Stimulated activated naive CD8-positive, alpha-beta T cell treated with anti-CD3 and anti-CD28 coated beads, Interleukin-15, amount 100 ng/mL, for 72 hours (primary cell): ENCODE results near the gene FHL1.

Experiments used
- ATAC-seq: fragments of 150-1000 bp; cut with Tn5 transposase; 2 replicates; pipeline ENCODE4 v1.10.0; 2021; ENCODE audit warnings: mild to moderate bottlenecking, moderate library complexity
- DNase-seq, 2 donors: peaks; one replicate each; pipeline ENCODE4 v3.0.0; 2021 to 2022
- H3K27ac Mint-ChIP-seq, 2 donors: one replicate each; pipeline ENCODE4 v1.8.0; 2022; ENCODE audit warnings: mild to moderate bottlenecking in 2 of 2, mixed read lengths in 2 of 2, moderate library complexity in 2 of 2
- H3K27me3 Mint-ChIP-seq: one replicate; pipeline ENCODE4 v1.8.0; 2022; ENCODE audit warnings: mixed read lengths
- H3K4me1 Mint-ChIP-seq: one replicate; pipeline ENCODE4 v1.8.0; 2022; ENCODE audit warnings: mild to moderate bottlenecking, mixed read lengths
- H3K4me3 Mint-ChIP-seq, 2 donors: one replicate each; pipeline ENCODE4 v1.8.0; 2022; ENCODE audit warnings: mild to moderate bottlenecking in 2 of 2, mixed read lengths in 2 of 2, moderate library complexity in 1 of 2
- H3K9me3 Mint-ChIP-seq, 2 donors: one replicate each; pipeline ENCODE4 v1.8.0; 2022; ENCODE audit warnings: mixed read lengths in 2 of 2

The FHL1 gene

DNA sequence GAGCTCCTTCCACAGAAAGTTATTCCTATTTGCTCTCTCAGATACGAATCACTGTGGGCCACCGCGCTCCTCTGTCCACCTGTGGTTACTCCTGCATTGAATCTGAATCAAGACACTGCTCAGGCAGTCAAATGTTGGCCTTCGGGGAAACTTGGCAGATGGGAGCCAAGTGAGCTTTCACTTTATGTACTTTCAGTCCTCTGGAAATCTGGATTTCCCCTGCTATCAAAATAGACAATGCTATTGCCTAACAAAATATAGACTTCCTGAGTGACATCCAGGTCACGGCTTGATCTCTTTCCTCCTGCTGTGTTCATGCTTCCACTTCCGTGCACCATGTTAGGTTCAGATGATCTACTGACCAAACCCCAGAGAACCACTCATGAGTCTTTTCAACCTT, 43.8 kb downstream of the FHL1 start:
- Mint-ChIP-seq H3K4me3 (no peak overlapping the region), H3K9me3 (no peaks in the 10 kb centered on the region), H3K4me1 (peaks cover 33% of the 10 kb centered on the region), H3K27me3 (no peaks in the 10 kb centered on the region), H3K27ac (peak overlapping the region in 1 of 2 donors; percentile 24)
- no peak for DNase-seq
- no peak for ATAC-seq

DNA sequence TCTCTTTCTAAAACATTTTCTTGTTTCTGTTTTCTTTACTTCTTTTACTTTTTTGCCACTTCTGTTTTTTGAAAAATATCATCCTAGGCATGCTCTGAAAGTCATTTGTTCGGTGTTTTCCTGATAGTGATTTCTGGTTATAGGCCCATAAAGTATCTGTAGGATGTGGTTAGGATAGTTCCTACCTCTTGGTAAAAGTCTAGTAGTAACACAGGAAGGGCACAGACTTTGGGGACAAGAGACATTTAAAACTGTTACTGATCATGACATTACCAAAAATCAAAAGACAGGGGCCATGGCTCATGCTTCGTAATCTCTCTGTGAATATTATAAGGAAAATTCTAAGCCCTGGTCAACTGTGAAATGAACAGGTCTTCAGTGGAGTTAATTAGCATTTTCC, 44.8 kb downstream of the FHL1 start:
- H3K27ac Mint-ChIP-seq: peak overlapping the region in 1 of 2 donors; percentile 54
- ATAC-seq: peak; percentile 58
- peak overlapping the region; percentile 35 to 39 for H3K4me3 Mint-ChIP-seq
- H3K9me3 Mint-ChIP-seq: no peaks in the 10 kb centered on the region
- no peaks in the 10 kb centered on the region for H3K27me3 Mint-ChIP-seq
- peaks cover 33% of the 10 kb centered on the region for H3K4me1 Mint-ChIP-seq
- no peak for DNase-seq

DNA sequence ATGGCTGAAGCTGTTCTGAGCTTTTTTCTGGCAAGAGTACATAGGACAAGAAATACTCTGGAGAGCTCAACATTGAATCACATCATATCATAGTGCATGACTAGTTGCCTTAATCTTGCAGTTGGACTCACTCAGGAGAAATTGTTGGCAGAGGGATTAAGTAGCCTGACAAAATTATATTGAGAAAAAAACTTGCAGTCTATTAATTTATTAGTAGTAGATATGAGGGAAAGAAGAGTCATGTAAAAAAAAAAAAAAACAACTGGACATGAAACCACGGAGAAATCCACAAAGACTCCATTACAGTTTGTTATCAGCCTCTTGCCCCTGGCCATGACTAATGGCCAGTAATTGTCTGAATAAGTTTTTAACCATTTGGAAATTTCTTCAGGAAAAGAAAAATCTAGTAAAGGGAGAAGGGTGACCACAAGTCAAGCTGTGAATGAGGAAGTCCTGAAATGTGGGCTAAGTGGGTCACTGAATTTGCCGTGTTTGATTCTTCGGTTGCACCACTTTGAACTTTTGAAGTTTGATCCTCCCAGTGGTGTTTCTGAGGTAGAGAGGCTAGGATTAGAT, 45.6 kb downstream of the FHL1 start:
- H3K27ac Mint-ChIP-seq: no peak overlapping the region
- no peaks in the 10 kb centered on the region for H3K27me3 Mint-ChIP-seq
- peak overlapping the region; percentile 35 to 39 for H3K4me3 Mint-ChIP-seq
- H3K4me1 Mint-ChIP-seq: peaks cover 33% of the 10 kb centered on the region
- DNase-seq (no peak), ATAC-seq (no peak)
- no peaks in the 10 kb centered on the region for H3K9me3 Mint-ChIP-seq

DNA sequence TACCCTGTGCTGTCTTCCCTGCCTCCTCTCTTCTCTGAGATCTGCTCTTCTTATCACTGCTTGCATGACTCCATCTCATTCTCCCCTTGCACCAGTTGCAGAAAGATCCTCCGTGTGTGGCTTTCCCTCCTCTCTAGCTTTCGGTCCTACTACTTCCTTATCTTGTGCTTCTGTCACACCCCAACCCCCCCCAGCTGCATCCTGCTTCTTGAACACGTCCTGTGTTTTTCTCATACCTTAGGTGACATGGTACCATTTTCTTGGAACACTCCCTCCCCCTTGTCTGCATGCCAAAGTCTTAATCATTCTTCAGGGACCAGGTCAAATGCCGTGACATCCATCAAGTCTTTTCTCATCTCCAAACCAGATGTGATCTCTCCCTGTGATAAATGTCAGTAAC, 46.4 kb downstream of the FHL1 start:
- DNase-seq (no peak), ATAC-seq (no peak)
- Mint-ChIP-seq H3K4me3 (peak overlapping the region; percentile 73 to 74), H3K9me3 (no peaks in the 10 kb centered on the region), H3K4me1 (peaks cover 33% of the 10 kb centered on the region), H3K27ac (peak overlapping the region; percentile 7 to 84), H3K27me3 (no peaks in the 10 kb centered on the region)

DNA sequence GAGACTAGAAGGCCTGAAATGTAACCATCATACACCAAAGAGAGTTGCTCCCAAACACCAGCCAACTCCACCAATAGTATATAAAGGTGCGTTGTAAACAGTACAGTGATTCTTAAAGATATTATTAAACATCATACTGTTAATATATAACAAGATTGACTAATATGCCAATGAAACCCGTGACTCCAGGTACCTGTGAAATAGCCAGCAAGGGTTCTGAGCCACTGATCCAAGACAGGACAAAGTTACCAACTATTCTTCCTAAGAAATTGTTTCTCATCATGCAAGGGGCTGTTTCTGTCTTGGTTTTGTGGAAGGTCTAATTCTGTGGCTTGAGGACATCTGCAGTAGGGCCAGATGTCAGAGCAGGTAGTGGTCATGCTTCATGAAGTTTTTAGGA, 47.2 kb downstream of the FHL1 start:
- DNase-seq (no peak), ATAC-seq (no peak)
- Mint-ChIP-seq H3K4me3 (no peak overlapping the region), H3K27ac (no peak overlapping the region), H3K4me1 (peaks cover 33% of the 10 kb centered on the region), H3K27me3 (no peaks in the 10 kb centered on the region), H3K9me3 (no peaks in the 10 kb centered on the region)

DNA sequence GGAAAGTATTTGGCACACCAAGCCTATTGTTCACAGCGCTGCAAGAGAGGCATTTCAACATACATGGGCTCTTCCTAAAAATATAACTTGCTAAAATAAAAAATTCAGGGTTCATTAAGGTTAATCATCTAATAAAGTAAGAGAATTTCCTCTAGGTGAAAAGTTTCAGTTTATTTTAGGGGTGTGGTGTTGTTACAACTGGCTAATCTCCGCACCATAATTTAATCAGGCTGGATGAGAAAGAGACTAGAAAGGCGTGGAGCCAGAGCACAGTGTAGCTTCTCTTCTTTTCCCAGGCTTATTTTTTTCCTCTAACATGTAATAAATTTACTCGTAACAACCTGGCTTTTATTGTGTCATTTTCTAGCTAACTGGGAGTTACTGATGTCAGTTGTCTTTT, 47.9 kb downstream of the FHL1 start:
- Mint-ChIP-seq H3K27me3 (no peaks in the 10 kb centered on the region), H3K9me3 (no peaks in the 10 kb centered on the region), H3K4me3 (no peak overlapping the region), H3K27ac (no peak overlapping the region), H3K4me1 (peaks cover 33% of the 10 kb centered on the region)
- DNase-seq (no peak), ATAC-seq (no peak)

DNA sequence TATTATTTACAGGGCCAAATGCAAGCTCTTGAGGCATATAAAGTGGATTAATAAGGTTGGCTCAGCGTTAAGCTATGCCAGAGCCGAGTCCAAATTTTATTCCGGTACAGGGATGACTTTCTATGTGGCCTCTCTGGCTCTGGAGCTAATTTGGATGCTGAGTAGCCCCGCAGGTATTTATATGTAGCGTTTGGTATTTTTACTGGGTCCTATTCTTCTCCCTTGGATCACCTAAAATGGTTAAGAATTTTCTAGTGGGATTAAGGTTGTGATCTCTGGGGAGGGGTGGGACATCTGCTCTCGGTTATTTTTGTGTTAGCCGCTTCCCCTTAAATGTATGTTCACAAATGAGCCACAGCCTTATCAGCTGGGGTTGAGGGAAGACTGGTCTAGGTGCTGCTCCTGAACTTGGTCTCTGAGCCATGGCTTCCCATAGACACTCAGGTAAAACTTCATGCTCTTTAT, 49.4 kb downstream of the FHL1 start:
- ATAC-seq: no peak
- H3K9me3 Mint-ChIP-seq: no peaks in the 10 kb centered on the region
- H3K4me1 Mint-ChIP-seq: peaks cover 26% of the 10 kb centered on the region
- DNase-seq: no peak
- no peak overlapping the region for H3K27ac Mint-ChIP-seq
- H3K4me3 Mint-ChIP-seq: no peak overlapping the region
- H3K27me3 Mint-ChIP-seq: no peaks in the 10 kb centered on the region

DNA sequence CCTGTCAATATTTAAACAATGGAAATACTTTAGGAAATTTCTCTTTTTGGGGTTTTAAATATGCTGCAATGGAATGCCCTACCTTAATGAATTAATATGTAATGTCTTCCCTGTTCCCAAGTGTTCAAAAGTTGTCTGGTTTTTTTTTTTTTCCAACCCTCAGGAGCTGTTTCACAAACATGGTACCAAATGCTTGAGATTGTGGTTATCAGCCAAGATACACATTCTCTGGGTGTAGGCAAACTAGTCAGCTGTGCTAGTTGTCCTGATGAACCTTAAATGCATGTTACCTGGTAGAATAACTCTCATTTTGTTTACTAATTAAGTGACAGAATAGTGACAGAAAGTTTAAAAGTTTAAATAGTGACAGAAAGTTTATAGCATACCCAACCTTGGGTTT, 50.7 kb downstream of the FHL1 start:
- Mint-ChIP-seq H3K4me3 (no peak overlapping the region), H3K9me3 (no peaks in the 10 kb centered on the region), H3K27ac (no peak overlapping the region), H3K4me1 (peaks cover 20% of the 10 kb centered on the region), H3K27me3 (no peaks in the 10 kb centered on the region)
- DNase-seq (no peak), ATAC-seq (no peak)

DNA sequence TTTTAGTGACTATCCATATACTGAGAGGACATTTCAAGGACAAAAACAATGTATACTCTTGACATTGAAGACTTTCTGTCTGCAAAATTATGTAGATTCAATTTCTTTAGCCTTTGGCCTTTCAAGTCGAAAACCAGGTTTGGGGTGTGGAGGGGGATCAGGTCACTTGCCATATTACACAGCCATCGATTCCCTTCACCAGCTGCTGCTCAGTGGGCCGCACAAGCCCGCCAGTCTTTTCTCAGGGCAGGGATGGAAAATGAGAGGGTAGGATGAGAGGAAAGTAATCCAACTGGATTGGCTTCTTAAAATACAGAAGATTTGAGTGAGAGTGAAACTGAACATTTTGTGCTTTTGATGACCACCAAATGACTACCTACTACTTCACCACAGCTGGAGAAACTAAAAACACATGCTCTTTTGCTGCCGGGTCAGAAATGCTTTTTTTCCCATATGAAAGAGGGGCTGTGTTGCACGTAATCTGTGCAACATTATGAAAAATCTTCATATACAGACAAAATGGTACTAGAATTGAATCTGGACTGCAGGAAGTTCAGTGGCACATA, 51.4 kb downstream of the FHL1 start:
- Mint-ChIP-seq H3K27ac (no peak overlapping the region), H3K27me3 (no peaks in the 10 kb centered on the region), H3K4me3 (no peak overlapping the region), H3K9me3 (no peaks in the 10 kb centered on the region), H3K4me1 (peaks cover 20% of the 10 kb centered on the region)
- ATAC-seq: no peak
- no peak for DNase-seq

DNA sequence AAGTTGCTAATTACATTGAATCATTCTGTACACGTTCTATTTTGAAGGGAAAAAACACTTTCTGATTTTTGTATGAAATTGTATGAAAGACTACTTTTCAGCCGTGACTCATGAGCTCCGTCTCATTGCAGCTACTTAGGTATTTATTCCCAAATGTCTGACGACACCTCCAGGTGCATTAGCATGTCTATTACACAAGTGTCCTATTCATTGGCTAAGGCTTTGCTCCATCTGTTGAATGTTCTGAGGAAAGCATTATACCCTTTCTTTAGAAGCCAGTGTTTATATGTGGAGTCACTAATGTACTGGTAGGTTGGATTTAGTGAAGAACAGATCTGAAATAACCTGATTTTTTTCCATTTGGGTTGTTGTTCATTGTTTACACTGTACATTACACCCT, 52.0 kb downstream of the FHL1 start:
- Mint-ChIP-seq H3K4me1 (peaks cover 21% of the 10 kb centered on the region), H3K9me3 (no peaks in the 10 kb centered on the region), H3K27me3 (no peaks in the 10 kb centered on the region), H3K27ac (no peak overlapping the region), H3K4me3 (no peak overlapping the region)
- DNase-seq (no peak), ATAC-seq (no peak)

DNA sequence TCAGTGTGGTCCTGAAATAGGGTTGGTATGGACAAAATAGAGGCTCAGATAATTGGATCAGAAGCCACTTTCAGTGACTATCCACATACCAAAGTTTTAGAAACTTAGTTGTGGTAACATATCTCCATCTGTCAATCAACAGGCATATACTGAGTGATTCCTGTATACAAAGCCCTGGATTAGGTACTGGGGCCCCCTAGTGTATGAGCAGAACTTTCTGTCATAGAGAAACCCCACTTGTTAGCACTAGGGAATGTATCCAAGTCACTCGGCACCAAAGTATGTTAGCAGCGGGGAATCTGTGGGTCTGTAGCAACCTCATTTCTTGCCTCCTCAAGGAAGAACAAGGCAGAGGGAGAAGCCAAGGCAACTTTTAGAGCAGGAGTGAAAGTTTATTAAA, 53.1 kb downstream of the FHL1 start:
- Mint-ChIP-seq H3K27ac (no peak overlapping the region), H3K4me1 (peaks cover 28% of the 10 kb centered on the region), H3K9me3 (no peaks in the 10 kb centered on the region), H3K4me3 (no peak overlapping the region), H3K27me3 (no peaks in the 10 kb centered on the region)
- ATAC-seq: peak; percentile 63
- DNase-seq: no peak

DNA sequence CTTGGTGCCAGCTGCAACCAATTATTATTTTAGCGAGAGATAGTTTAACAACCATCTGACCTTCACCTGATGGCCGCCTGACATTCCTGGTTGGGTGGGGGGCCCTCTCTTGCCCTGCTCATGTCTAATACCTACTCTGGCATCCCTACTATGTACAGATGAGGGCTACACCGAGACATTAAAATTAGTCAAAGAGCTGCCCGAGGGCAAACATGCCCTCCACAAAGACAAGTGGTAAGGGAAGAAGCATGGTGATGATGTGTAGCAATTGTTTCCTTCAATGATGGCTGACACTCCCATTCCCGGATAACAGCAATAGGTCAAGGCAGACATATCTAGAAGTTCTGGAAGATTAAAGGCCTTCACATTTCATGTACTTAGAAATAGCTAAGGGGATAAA, 54.3 kb downstream of the FHL1 start:
- ATAC-seq: no peak

DNA sequence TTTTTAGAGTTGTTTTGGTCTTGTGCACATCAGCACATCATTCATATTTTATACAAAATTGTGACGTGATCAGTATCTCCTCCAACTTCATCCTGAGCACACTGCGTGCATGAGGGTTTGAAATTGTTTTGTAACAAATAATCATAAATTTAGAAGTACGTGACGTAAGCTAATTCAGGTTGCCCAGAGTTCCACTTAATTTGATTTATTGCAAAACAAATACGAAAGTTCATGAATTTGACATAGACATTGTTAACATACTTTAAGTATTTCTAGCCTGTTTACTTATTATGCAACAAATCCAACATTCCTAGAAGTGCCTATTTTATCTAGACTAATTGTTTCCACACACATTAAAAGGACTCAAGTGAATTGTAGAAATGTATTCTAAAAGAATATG, 55.6 kb downstream of the FHL1 start:
- DNase-seq: no peak
- no peaks in the 10 kb centered on the region for H3K9me3 Mint-ChIP-seq
- H3K27ac Mint-ChIP-seq: no peak overlapping the region
- H3K4me3 Mint-ChIP-seq: no peak overlapping the region
- peaks cover 28% of the 10 kb centered on the region for H3K4me1 Mint-ChIP-seq
- H3K27me3 Mint-ChIP-seq: no peaks in the 10 kb centered on the region
- ATAC-seq: no peak

More for the DNA sequence above, 54.3 kb downstream of the FHL1 start:
- Mint-ChIP-seq H3K9me3 (no peaks in the 10 kb centered on the region), H3K4me3 (no peak overlapping the region), H3K27me3 (no peaks in the 10 kb centered on the region), H3K27ac (no peak overlapping the region), H3K4me1 (peaks cover 28% of the 10 kb centered on the region)
- no peak for DNase-seq

DNA sequence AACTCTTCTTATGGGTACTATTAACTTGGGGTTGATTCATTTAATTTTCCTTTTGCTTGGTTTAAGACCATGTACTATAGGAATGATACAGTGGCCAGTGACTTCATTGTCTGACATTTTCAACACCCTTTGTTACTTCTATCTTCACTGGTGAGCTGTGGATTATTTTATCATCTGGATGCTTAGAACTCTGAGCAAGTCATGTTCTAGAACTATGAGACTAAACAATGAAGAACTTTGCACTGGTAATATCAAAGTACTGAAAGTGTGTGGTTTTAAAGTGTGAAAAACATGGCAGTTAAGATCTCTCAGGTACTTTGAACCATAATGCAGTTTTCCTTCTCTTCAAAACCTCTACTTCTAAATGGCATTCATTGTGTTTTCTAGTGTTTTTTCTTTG, 56.1 kb downstream of the FHL1 start:
- Mint-ChIP-seq H3K27me3 (no peaks in the 10 kb centered on the region), H3K4me1 (peaks cover 28% of the 10 kb centered on the region), H3K27ac (no peak overlapping the region), H3K4me3 (no peak overlapping the region), H3K9me3 (no peaks in the 10 kb centered on the region)
- ATAC-seq: peak; percentile 82
- DNase-seq: no peak

DNA sequence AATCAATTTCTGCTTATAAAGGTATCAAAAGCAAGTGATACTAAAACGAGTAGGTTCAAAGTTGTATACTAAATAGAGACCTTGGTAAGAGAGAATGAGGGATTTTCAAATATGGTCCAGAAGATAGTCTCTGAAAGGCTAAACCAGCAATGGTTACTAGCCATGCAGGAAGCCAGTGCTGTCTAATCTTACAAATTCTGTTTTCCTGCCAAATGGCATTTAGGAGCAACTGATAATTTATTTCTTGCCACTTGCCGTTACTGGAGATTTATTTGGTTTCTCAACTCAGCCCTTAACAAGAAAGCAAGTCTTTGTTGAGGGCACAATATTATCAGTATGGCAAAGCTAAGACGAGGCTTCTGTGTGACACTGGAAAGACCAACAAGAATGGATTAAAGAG, 56.6 kb downstream of the FHL1 start:
- ATAC-seq: no peak
- Mint-ChIP-seq H3K27ac (no peak overlapping the region), H3K9me3 (no peaks in the 10 kb centered on the region), H3K27me3 (no peaks in the 10 kb centered on the region), H3K4me1 (peaks cover 28% of the 10 kb centered on the region), H3K4me3 (no peak overlapping the region)
- DNase-seq: no peak

DNA sequence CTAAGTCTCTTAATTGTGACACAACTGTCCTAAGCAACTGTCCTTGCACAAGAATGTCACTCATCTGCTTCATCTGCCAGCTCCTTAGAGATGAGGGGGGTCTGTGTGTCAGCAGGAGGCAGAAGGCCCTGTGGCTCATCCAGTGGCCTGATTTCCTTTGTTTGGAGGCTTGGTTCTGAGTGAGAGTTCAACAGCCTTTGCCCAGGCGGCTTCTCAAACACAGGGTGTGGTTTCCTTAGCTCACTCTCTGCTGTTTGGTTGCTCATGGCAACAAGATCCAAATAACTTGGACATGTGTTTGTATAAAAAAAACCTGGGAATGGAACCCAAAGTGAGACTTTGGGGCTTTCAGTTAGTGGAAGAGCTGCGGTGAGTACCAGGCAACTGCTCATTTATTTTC, 57.2 kb downstream of the FHL1 start:
- DNase-seq: no peak
- H3K27ac Mint-ChIP-seq: no peak overlapping the region
- ATAC-seq: no peak
- H3K27me3 Mint-ChIP-seq: no peaks in the 10 kb centered on the region
- H3K4me1 Mint-ChIP-seq: peaks cover 28% of the 10 kb centered on the region
- no peaks in the 10 kb centered on the region for H3K9me3 Mint-ChIP-seq
- no peak overlapping the region for H3K4me3 Mint-ChIP-seq

DNA sequence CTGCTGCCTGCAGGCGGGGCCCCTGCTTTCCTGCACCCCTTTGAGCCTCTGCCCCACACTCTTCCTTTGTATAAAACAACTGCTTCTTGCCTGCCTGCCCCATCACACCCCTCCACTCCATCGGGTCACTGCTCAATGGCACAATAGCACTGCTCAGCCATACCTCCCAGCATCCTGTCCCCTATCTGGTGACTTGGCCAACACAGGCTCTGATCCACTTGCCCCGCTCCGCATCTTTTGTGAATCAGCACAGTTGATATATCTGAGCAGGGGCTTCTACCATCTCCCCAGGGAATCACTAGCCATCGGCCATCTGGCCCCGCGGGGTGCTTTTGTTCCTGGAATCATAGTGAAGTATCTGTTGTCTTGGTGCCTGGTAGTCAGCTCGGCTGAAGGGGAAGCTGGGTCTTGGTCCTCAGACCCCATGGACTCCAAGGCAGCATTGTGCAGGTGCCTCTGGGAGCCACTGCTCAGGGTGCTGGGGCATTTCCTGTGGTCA, 58.6 kb downstream of the FHL1 start:
- Mint-ChIP-seq H3K9me3 (no peaks in the 10 kb centered on the region), H3K27me3 (no peaks in the 10 kb centered on the region), H3K4me3 (no peak overlapping the region), H3K4me1 (peaks cover 28% of the 10 kb centered on the region), H3K27ac (no peak overlapping the region)
- no peak for ATAC-seq
- DNase-seq: no peak
